ENCODE data around the gene RASAL3. TPM values are rescaled to one million over a fixed set of nuclear protein-coding genes. Genes with fewer than 3 reads are reported as not detected.
"Not testable (repeated sequence)": the region's sequence is repeated elsewhere in the genome, so short reads cannot be mapped to it uniquely, and the experiment has no call there.

The RASAL3 gene
- total and polyA plus RNA-seq, 2 donors: 30.8 to 68.1 TPM

GRCh38 chr19:15419413-15420025, 44.8 kb downstream of the RASAL3 start:
- H3K27ac ChIP-seq (ENCODE audit: low read depth in 1 of 2, low read length in 1 of 2): peak overlapping the region in 1 of 2 donors; percentile 20
- no peaks in the 10 kb centered on the region for H3K27me3 ChIP-seq (ENCODE audit: control insufficient read depth in 2 of 2, insufficient read depth in 1 of 2, low read length in 1 of 2)
- WGBS: 51% methylated on average over 16 of the region's 16 CpGs
- H3K4me1 ChIP-seq (ENCODE audit: control insufficient read depth in 2 of 2, insufficient read depth in 2 of 2, low read length in 2 of 2): peaks cover 16 to 17% of the 10 kb centered on the region in 2 donors
- H3K4me3 ChIP-seq (ENCODE audit: low read length in 2 of 2): peak overlapping the region in 1 of 2 donors; percentile 99
- H3K36me3 ChIP-seq (ENCODE audit: control insufficient read depth in 2 of 2, insufficient read depth in 2 of 2, low read length in 1 of 2): peaks cover 34 to 41% of the 10 kb centered on the region in 2 donors
- DNase-seq (ENCODE audit: low read depth in 6 of 9, low spot score in 9 of 9): no peak
- H3K9me3 ChIP-seq (ENCODE audit: control insufficient read depth in 2 of 2, insufficient read depth in 1 of 2, low read length in 1 of 2): peaks cover 5 to 10% of the 10 kb centered on the region in 2 donors

- peak within 1 kb of the TSS; percentile 89 to 95 for H3K27ac ChIP-seq (ENCODE audit: low read depth in 1 of 2, low read length in 1 of 2)
- peaks cover 17 to 21% of the 10 kb centered on the region in 2 donors for H3K4me1 ChIP-seq (ENCODE audit: control insufficient read depth in 2 of 2, insufficient read depth in 2 of 2, low read length in 2 of 2)
- H3K27me3 ChIP-seq (ENCODE audit: control insufficient read depth in 2 of 2, insufficient read depth in 1 of 2, low read length in 1 of 2): no peaks in the 10 kb centered on the region
- peaks cover 5 to 7% of the 10 kb centered on the region in 2 donors for H3K9me3 ChIP-seq (ENCODE audit: control insufficient read depth in 2 of 2, insufficient read depth in 1 of 2, low read length in 1 of 2)
- H3K36me3 ChIP-seq (ENCODE audit: control insufficient read depth in 2 of 2, insufficient read depth in 2 of 2, low read length in 1 of 2): peaks cover 27 to 35% of the 10 kb centered on the region in 2 donors
- under 1% methylated on average over 61 of the region's 61 CpGs for WGBS
- peak; percentile 99 to 100 (median 100) for DNase-seq (ENCODE audit: low read depth in 6 of 9, low spot score in 9 of 9)
- peak within 1 kb of the TSS; percentile 99 for H3K4me3 ChIP-seq (ENCODE audit: low read length in 2 of 2)
These were observed 45.5 kb downstream of the RASAL3 start, which contains the start of gene AKAP8L for GRCh38 chr19:15418579-15419412. AKAP8L (minus strand) TSS chr19:15418988; CDS start chr19:15418923, 65 bp downstream.

GRCh38 chr19:15418231-15418578, 46.1 kb downstream of the RASAL3 start:
- peak overlapping the region; percentile 99 for H3K4me3 ChIP-seq (ENCODE audit: low read length in 2 of 2)
- peak overlapping the region; percentile 89 to 95 for H3K27ac ChIP-seq (ENCODE audit: low read depth in 1 of 2, low read length in 1 of 2)
- peak in 2 of 9 donors; percentile 24 to 31 for DNase-seq (ENCODE audit: low read depth in 6 of 9, low spot score in 9 of 9)
- peaks cover 22 to 27% of the 10 kb centered on the region in 2 donors for H3K4me1 ChIP-seq (ENCODE audit: control insufficient read depth in 2 of 2, insufficient read depth in 2 of 2, low read length in 2 of 2)
- peaks cover 3% of the 10 kb centered on the region in 2 donors for H3K9me3 ChIP-seq (ENCODE audit: control insufficient read depth in 2 of 2, insufficient read depth in 1 of 2, low read length in 1 of 2)
- peaks cover 24 to 29% of the 10 kb centered on the region in 2 donors for H3K36me3 ChIP-seq (ENCODE audit: control insufficient read depth in 2 of 2, insufficient read depth in 2 of 2, low read length in 1 of 2)
- WGBS: under 1% methylated on average over 16 of the region's 16 CpGs
- no peaks in the 10 kb centered on the region for H3K27me3 ChIP-seq (ENCODE audit: control insufficient read depth in 2 of 2, insufficient read depth in 1 of 2, low read length in 1 of 2)

GRCh38 chr19:15417699-15418098, 46.6 kb downstream of the RASAL3 start:
- H3K36me3 ChIP-seq (ENCODE audit: control insufficient read depth in 2 of 2, insufficient read depth in 2 of 2, low read length in 1 of 2): peaks cover 19 to 24% of the 10 kb centered on the region in 2 donors
- H3K4me1 ChIP-seq (ENCODE audit: control insufficient read depth in 2 of 2, insufficient read depth in 2 of 2, low read length in 2 of 2): peaks cover 26 to 32% of the 10 kb centered on the region in 2 donors
- 27% methylated on average over 9 of the region's 9 CpGs for WGBS

GRCh38 chr19:15412832-15413231, 51.5 kb downstream of the RASAL3 start:
- peaks cover 29 to 41% of the 10 kb centered on the region in 2 donors for H3K36me3 ChIP-seq (ENCODE audit: control insufficient read depth in 2 of 2, insufficient read depth in 2 of 2, low read length in 1 of 2)
- peak overlapping the region in 1 of 2 donors; percentile 5 for H3K4me3 ChIP-seq (ENCODE audit: low read length in 2 of 2)
- H3K9me3 ChIP-seq (ENCODE audit: control insufficient read depth in 2 of 2, insufficient read depth in 1 of 2, low read length in 1 of 2): no peaks in the 10 kb centered on the region
- no peaks in the 10 kb centered on the region for H3K27me3 ChIP-seq (ENCODE audit: control insufficient read depth in 2 of 2, insufficient read depth in 1 of 2, low read length in 1 of 2)
- DNase-seq (ENCODE audit: low read depth in 6 of 9, low spot score in 9 of 9): peak in 4 of 9 donors; percentile 23 to 60 (median 33)
- peaks cover 23 to 27% of the 10 kb centered on the region in 2 donors for H3K4me1 ChIP-seq (ENCODE audit: control insufficient read depth in 2 of 2, insufficient read depth in 2 of 2, low read length in 2 of 2)
- 72% methylated on average over 4 of the region's 4 CpGs for WGBS
- peak overlapping the region; percentile 25 to 80 for H3K27ac ChIP-seq (ENCODE audit: low read depth in 1 of 2, low read length in 1 of 2)

More at GRCh38 chr19:15417699-15418098, 46.6 kb downstream of the RASAL3 start:
- DNase-seq (ENCODE audit: low read depth in 6 of 9, low spot score in 9 of 9): no peak
- Histone ChIP-seq H3K27ac (ENCODE audit: low read depth in 1 of 2, low read length in 1 of 2) (peak overlapping the region in 1 of 2 donors; percentile 89), H3K9me3 (ENCODE audit: control insufficient read depth in 2 of 2, insufficient read depth in 1 of 2, low read length in 1 of 2) (no peaks in the 10 kb centered on the region), H3K4me3 (ENCODE audit: low read length in 2 of 2) (peak overlapping the region; percentile 99), H3K27me3 (ENCODE audit: control insufficient read depth in 2 of 2, insufficient read depth in 1 of 2, low read length in 1 of 2) (no peaks in the 10 kb centered on the region)

- H3K27me3 ChIP-seq (ENCODE audit: control insufficient read depth in 2 of 2, insufficient read depth in 1 of 2, low read length in 1 of 2); H3K4me3 ChIP-seq (ENCODE audit: low read length in 2 of 2); H3K9me3 ChIP-seq (ENCODE audit: control insufficient read depth in 2 of 2, insufficient read depth in 1 of 2, low read length in 1 of 2); H3K27ac ChIP-seq (ENCODE audit: low read depth in 1 of 2, low read length in 1 of 2); DNase-seq (ENCODE audit: low read depth in 6 of 9, low spot score in 9 of 9): not testable (repeated sequence)
- Histone ChIP-seq H3K4me1 (ENCODE audit: control insufficient read depth in 2 of 2, insufficient read depth in 2 of 2, low read length in 2 of 2) (peaks cover 11 to 16% of the 10 kb centered on the region in 2 donors), H3K36me3 (ENCODE audit: control insufficient read depth in 2 of 2, insufficient read depth in 2 of 2, low read length in 1 of 2) (peaks cover 29 to 45% of the 10 kb centered on the region in 2 donors)
- WGBS: 96% methylated on average over 2 of the region's 2 CpGs
These were observed 53.0 kb downstream of the RASAL3 start for GRCh38 chr19:15411351-15411750.

- H3K27me3 ChIP-seq (ENCODE audit: control insufficient read depth in 2 of 2, insufficient read depth in 1 of 2, low read length in 1 of 2): no peaks in the 10 kb centered on the region
- no peak for DNase-seq (ENCODE audit: low read depth in 6 of 9, low spot score in 9 of 9)
- H3K4me1 ChIP-seq (ENCODE audit: control insufficient read depth in 2 of 2, insufficient read depth in 2 of 2, low read length in 2 of 2): no peaks in the 10 kb centered on the region
- no peak overlapping the region for H3K4me3 ChIP-seq (ENCODE audit: low read length in 2 of 2)
- peaks cover 54 to 78% of the 10 kb centered on the region in 2 donors for H3K36me3 ChIP-seq (ENCODE audit: control insufficient read depth in 2 of 2, insufficient read depth in 2 of 2, low read length in 1 of 2)
- WGBS: 88% methylated on average over 3 of the region's 3 CpGs
- no peaks in the 10 kb centered on the region for H3K9me3 ChIP-seq (ENCODE audit: control insufficient read depth in 2 of 2, insufficient read depth in 1 of 2, low read length in 1 of 2)
- no peak overlapping the region for H3K27ac ChIP-seq (ENCODE audit: low read depth in 1 of 2, low read length in 1 of 2)
These were observed 59.5 kb downstream of the RASAL3 start for GRCh38 chr19:15404780-15405211.

- Histone ChIP-seq H3K4me1 (ENCODE audit: control insufficient read depth in 2 of 2, insufficient read depth in 2 of 2, low read length in 2 of 2) (no peaks in the 10 kb centered on the region), H3K9me3 (ENCODE audit: control insufficient read depth in 2 of 2, insufficient read depth in 1 of 2, low read length in 1 of 2) (no peaks in the 10 kb centered on the region), H3K4me3 (ENCODE audit: low read length in 2 of 2) (no peak overlapping the region), H3K27me3 (ENCODE audit: control insufficient read depth in 2 of 2, insufficient read depth in 1 of 2, low read length in 1 of 2) (no peaks in the 10 kb centered on the region), H3K36me3 (ENCODE audit: control insufficient read depth in 2 of 2, insufficient read depth in 2 of 2, low read length in 1 of 2) (peaks cover 56 to 78% of the 10 kb centered on the region in 2 donors), H3K27ac (ENCODE audit: low read depth in 1 of 2, low read length in 1 of 2) (no peak overlapping the region)
- 96% methylated on average over 7 of the region's 7 CpGs for WGBS
- DNase-seq (ENCODE audit: low read depth in 6 of 9, low spot score in 9 of 9): no peak
These were observed 60.1 kb downstream of the RASAL3 start for GRCh38 chr19:15404097-15404779.

All from thymus (tissue), 11 donors.